AG08396 (cell line): ENCODE data around the gene MRPL33.
A peak's percentile ranks its signal among the peaks of the same experiment; 100 is the strongest.

Experiments
- DNase-seq: peaks from one replicate; pipeline ENCODE4 v3.0.0; 2012; ENCODE audit warnings: low spot score, mixed read lengths

The MRPL33 gene

DNA sequence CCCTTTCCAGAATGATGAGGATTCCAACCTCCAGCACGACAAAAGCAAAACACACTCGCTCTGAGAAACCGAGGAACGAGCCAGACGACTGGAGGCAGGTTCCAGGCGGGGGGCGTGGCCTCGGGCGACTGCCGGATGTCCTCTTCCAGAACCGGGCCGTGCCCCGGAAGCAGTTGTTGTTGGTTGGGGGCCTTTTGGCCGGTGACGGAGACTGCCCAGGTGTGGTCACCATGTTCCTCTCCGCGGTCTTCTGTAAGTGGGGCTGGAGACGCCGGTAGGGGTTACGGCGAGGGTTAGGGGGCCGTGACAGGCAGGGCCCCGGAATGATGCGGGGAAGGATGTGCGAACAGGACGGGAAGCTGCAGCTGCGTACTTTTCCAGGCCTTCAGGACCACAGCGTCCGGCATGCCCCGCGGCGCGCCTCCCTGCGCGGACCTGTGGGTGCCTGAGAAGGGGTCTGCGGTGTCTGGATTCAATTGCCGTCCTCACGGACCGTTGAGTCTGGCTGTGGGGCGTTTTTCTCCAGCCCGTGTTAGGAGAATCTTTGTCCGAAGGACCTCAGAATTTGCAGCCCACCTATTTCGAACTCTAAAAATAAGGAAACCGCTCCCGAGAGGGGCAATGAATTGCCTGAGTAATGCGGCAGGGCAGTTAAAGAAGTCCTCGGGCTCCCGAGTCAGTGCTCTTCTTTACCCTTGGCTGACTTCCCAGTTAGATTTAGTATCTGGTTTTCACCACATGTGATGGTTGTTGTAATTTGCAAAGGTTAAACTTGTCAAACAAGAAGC lies at the start of gene MRPL33:
Gene MRPL33, plus strand, starts transcription at position 172 of the 788 bp plus-strand sequence. Its CDS starts 59 bp downstream, at position 231.
- peak; percentile 94 for DNase-seq

DNA sequence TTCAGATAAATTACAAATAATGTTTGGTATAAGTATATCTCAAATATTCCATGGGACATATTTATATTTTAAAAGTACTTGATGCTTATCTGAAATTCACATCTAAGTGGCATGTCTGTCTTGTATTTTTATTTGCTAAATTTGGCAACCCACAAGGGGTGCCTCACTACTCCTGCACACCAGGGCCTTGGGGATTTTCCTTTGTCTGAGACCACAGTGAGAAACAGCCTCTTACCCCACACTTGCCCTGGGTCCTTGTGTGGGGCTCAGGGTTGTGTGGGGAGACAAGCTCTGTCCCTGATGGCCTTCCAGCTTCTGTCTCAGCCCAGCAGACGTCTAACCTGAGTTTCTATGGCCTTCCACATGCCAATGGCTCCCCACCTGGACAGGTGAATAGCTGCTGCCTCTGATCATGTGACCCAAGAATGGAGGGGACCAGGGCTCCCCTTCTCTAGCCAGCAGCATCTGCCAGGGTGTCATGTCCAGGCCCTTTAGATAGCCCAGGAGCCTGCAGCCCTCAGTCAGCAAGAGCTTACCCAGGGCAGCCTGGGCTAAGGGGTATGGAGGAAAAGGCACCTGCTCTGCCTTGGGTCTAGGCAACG lies 49.5 kb upstream of the MRPL33 start:
- no peak for DNase-seq

DNA sequence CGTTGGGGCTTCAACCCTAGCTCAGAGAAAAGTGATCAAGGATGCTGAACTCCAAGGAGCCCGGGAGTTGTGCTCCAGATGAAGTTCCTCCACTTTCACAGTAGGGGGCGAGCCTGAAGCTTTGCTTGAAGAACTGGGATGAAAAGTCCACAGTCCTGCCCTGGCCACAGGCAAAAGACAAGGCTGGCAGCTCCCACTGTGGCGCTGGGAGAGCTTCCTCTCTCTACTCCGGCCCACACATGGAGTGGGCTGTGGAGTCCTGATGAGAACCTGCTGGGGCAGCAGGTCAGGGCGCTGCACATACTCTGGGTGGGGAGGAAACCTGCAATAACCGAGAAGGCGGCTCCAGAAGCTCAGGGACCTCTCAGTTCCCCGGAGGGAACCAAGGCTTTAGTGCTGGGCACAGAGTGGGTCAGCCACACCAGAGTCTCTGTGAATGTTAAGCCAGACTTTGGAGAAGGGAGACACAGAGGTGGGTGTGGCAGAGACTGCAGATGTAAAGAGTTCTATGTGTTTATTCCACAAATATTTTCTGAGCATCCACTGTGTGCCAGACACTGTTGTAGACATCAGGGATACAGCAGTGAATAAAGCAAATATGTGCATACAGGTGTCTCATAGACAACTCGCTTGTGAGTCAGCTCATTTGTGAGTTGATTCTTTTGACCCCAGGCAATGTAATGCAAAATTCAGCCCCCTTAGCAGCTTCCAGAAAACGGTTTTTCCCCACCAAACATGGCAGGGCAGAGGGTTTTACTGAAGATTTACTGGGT lies 48.0 kb upstream of the MRPL33 start:
- peak; percentile 76 for DNase-seq

DNA sequence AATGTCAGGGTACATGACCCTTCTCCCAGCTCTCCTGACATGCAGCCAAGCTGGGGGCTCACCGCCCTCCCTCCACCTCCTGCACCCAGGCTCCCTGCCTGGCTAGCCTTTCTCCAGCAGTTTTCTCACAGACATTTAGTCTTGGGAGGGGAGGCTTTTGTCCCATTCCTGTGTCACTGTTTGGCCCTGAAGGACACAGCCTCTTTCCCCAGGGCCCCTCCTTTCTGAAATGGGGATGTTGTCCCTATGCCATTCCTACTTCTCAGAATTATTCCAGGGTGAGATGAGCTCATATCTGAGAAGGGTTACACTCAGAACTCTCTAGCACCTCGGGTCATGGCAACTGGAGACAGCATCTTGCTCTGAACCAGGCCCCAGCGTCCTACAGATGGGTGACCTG lies 47.3 kb upstream of the MRPL33 start:
- no peak for DNase-seq

DNA sequence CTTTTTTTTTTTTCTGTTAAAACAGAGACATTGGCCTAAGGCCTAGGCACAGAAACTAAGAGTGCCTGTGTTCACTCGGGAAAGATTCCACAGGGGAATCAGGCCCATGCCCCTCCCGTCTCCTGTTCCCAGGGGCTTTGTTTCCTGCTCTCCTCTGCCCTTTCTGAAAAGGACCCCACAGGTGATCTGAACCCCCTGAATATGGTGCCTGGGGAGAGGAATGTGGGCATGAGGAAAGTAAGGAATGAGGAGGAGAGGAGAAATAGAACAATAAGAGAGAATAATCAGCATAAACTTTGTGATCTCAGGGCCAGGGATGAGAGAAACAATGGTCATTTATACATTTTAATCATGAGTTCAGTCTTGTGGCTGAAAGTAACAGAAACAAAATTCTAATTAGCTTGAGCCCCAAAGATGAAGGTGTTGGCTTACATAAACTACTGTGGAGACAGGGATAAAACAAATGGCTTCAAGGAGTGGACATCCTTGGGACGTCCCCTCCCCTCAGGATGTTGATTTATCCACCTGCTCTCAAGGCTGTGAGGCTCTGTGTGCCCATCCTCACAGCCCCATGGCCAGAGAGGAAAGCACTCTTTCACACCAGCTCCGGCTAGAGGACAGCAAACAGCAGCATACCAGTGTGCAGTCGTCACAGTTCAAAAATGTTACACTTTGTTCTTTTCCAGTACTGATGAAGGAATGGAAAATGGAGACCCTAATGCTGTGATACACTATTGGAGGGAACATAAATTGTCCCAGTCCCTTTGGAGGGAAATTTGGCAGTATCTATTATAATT lies 46.4 kb upstream of the MRPL33 start:
- peak; percentile 55 for DNase-seq

DNA sequence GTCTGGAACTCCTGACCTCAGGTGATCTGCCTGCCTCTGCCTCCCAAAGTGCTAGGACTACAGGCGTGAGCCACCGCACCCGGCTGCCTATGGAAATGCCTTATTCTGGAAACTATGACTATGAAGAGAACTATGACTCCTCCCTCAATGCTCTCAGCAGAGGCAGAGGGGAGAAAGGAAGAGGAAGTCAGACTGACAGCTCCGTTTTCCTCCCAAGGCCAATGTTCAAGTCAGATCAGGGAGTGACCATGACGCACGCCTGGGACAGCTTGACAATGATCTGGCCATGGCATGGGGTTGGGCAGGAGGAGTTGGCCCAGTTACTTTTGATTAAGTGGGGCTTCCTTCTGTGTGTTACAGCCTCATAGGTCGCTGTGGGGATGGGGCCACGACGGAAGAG lies 44.3 kb upstream of the MRPL33 start:
- no peak for DNase-seq

DNA sequence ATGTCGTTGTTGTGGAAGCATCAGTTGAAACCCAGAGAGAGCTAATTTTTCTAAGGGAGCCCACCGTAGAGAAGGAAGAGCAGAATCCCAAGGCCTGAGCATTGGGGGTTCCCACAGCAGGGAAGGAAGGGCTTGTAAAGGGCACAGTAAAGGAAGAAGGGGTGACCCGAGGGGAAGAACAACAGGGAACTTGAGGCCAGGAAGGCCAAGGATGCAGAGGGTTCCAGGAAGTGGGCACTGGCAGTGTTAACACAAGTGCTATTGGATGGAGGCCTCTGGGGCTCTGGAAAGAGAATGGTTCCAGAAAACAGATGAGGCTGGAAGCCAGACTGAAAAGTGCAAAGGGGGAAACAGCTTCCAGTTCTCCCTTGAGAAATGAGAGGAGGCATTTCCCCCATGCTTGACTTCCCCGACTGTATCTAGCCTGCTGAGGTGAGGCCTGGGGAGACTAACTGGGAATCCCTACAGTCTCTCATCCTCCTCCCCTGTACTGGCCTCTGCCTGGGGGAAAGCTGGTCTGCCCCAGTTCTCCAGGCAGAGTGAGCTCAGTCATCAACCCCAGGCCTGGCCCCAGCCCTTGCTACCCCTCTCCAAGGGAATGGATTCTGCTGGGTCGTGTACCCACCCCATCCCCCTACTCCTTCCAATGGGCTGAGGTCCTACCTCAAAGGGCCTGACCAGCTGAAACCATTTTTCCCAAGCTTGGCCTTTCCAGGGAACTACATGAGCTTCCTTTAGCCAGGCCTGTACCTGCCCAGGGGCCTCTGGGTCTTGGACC lies 43.2 kb upstream of the MRPL33 start:
- no peak for DNase-seq

DNA sequence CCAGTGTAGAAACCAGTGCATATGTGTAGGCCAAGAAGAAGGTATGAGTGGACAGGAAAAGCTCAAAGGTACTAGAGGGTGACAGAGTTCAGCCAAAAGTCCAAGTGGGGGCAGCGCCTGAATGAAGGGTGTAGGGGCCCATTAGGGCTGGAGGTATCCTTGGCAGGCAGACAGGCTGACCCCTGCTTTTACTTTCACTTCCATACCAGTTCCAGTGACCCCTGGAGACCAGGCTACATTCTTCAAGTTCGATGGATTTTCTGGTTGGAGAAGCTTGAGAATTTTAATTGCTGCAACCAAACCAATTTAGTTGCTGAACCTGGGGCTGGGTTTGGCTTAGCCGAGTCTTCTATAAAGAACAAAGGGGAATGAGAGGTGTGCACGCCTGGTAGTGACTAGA lies 42.3 kb upstream of the MRPL33 start:
- DNase-seq: no peak

DNA sequence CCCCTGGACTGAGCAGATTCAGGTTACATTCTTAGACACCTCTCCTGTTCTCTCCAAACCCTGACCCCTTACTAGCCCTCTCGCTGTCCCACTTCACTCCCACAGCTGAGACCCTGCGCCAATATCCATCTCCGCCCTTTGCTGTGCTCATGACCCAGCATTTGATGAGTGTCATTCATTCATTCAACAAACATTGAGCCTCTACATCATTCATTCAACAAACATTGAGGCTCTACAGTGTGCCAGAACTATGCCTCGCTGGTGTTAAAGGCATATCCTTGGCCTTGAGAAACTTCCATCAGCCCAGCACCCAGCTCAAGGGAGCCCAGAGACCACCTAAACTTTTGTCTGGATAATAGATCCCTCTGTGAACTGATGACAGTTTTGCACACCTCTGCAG lies 41.9 kb upstream of the MRPL33 start:
- no peak for DNase-seq

DNA sequence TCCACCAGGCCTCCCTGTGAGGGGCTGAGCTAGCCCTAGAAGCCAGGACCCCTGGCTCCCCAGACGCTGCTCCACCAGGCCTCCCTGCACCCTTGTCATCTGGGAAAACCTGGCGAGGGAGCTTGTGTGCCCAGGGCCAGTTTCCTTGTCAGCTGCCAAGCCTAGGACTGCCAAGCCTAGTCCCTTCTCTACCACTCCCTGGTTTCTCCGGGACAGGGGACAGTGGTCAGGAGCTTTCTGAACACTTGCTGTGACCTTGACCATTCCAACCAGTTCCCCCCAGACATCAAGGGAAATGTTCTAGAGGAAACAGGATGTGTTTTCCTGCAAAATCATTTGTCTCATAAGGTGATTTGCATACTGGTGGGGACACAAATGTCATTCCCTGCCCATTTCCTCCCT lies 41.3 kb upstream of the MRPL33 start:
- no peak for DNase-seq

DNA sequence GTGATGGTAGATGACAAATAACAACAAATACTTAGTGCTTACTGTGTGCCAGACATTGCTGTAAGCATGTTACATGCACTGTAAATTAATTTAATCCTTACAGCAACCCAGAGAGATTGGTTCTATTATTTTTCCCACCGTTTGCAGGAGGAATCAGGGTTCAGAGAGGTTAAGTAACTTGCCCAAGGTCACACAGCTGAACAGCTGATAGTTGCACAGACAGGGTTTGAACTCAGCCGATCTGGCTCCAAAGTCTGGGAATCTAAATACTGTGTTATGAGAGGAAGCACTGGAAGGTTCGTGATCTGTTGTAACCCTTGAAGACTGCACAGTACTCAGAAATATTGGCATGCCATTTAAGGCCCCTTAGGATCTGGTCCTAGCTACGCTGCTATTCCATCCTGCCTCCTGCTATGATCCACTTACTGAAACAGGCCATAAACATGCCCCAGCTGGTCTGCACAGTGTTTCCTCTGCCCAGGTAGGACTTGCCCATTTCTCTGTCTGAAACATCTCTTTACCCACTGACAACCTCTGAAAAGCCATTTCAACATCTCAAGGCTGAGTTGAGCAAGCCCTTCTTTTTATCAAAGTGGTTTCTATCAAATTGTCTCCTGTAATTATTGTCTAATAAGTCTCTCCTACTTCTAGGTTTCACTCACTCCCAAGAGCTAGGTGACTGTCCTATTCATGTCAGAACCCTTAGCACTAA lies 40.4 kb upstream of the MRPL33 start:
- DNase-seq: no peak

DNA sequence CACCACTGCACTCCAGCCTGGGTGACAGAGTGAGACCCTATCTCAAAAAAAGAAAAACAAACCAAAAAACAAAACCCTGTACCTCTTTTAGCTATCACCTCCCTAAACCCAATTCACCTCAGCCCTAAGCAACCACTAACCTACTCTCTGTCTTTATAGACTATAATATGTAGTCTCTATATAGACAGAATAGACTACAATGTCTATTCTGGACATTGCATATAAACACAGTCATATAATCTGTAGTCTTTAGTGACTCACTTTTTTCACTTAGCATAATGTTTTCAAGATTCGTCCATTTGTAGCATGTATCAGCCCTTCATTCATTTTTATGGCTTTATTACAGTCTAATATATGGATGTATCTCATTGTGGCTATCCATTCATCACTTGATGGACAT lies 37.2 kb upstream of the MRPL33 start:
- DNase-seq: no peak

DNA sequence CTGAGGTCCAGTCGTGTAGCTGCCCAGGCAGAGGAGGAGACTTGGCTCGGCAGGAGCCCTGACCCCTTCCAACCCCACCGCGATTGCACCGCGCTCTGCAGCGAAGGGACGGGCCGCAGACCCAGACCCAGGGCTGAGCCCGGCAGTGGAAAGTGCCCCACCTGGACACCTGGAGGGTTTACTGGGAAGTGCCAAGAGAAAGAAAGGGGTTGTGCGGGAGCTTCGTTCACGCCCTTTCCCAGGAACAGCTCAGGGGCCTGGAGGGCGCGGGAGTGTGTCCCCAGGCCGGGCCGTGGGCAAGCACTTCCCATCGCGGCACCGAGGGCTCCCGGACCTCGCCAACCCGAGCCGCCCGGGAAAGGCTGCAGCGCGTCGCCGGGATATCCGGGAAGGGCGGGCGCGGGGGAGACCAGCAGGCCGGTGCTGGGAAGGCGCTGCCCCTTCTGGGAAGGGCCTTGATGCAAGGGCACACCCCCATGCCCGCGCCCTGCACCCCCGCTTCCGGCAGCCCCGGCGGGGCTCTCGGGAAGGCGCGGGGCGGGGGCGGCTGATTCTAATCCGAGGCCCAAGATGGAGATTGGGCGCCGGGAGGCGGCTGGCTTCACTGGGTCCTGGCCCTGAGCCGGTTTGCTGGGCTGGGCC lies 36.1 kb upstream of the MRPL33 start:
- peak; percentile 83 for DNase-seq

DNA sequence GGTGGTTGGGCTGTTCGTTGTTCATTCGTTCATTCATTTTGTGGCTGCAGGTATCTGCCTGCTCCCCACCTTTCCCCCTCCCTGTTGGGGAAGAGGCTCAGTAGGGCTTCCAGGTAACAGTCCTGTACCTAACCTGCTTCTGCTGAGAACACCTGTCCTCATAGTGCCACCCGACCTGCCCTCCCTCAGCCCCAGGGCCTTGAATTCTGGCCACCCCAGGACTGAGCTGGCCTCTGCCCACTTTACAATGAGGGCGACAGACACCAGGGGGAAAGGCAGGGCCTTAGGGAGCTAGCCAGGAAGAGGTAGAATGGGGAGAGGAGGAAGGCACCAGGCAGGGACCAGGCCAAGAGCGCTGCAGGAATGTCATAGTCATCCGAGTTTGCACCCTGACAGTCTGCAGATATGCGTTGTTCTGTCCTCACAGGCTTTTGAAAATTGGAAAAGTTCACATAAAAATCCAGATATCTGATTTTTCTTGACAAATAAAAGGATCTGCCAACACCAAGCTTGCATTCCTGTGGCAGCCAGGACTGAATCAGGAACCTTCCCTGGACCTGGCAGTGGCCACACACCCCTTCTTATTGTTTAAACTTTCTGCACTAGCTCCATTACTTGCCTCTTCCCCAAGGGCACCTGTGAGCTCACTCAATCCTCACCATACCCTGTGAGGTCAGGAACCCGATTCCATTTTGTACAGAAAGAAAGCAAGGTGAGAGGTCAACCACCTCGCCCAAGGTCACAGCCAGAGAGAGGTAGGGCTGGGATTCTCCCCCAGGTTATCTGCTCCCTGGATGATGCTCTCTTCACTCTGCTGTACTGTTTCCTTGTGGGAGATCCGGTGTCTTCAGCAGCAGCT lies 35.3 kb upstream of the MRPL33 start:
- no peak for DNase-seq

DNA sequence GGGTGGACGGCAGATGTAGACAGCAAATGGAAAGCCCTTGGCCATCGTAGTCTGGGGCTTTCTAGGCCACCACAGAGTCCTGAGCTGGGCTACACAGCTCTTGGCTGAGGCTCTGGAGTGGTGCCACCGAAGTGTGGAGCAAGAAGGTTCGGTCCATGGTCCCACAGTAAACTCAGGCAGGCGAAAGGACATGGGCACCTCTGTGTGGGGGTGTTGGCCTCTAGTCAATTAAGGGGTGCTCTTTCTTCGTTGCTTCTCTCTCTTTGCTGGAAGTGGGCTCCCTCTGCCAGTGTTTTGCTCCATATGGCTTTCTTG lies 34.7 kb upstream of the MRPL33 start:
- no peak for DNase-seq

DNA sequence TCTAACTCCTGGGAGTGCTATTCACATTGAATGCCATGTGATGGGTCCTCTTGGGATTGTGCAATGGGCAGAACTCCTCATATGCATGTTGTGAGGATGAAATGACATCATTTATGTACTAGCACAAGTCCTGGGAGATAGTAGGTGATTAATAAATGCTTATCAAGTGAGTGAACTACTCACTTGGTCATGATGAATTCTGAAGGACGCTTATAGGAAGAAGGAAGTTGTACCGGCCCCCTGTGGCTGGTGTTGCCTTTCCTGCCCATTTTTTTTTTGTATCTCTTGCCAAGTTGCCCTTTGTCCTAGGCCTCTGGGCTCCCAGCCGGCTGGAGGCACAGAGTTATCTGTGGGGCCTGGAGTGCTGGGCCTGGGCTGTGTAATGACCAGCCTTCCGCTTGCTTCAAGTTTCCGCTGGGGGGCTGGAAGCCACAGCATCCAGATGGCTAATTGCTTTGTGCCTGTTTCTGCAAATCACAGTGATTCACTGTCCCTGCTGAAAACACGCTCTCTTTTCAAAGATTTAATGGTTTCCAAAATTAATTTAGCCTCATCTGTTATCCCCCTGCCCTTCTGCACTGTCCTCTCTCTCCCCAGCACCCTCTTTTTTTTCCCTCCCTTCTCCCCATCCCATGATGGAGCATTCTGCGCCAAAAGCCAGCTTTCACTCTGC lies 33.7 kb upstream of the MRPL33 start:
- DNase-seq: peak; percentile 63

DNA sequence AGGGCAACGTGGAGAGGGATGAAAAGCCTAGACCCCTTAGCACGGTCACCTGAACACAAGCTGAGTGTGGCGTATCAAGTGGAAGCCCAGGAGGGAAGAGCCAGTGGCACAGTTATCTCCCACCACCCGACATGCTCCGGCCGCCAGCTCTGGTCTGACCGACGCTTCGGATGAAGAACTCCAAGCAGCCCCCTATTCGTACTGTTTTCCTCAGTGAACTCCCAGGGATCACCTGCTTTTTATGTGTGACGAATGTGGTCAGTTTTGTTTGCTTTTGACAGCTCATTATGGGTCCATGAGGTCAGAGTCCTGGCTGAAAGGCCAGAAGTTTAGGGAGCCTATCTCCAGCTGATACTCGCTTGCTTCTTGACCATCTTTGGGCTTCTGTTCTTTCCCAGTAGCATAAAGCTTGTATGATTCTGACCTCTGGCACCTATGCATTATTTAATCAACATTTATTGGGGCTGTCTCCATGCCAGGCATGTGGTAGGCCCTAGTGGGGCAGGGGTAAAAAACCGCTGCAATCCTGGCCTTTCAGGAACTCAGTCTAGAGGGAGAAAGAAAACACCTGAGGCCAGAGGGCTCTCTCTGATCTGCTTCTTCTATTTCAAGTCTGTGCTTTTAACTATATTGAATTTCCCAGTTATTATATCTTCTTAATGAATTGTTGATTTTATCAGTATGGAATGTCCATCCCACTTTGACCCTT lies 33.0 kb upstream of the MRPL33 start:
- DNase-seq: no peak

DNA sequence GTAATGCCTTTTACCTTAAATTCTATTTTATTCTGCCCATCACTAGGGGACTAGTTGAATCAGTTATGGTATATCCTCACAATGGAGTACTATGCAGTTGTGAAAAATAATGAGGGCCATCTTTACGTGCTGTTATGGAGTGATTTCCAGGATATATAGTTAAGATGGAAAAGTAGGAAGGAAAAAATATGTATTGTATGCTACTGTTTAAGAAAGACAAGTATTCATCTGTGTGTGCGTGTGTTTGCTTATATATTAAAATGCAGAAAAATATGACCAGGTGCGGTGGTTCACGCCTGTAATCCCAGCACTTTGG lies 32.5 kb upstream of the MRPL33 start:
- no peak for DNase-seq
